MCF 10A (cell line): Measurements from ENCODE around the gene PYGL. TPM values are rescaled to one million over a fixed set of nuclear protein-coding genes. Genes with fewer than 3 reads are reported as not detected.
"Not testable (repeated sequence)": the region's sequence is repeated elsewhere in the genome, so short reads cannot be mapped to it uniquely, and the experiment has no call there.

Experiments
- BruUV-seq: library from RNA; stranded (reverse); fragments of 400-500 nt; replicated peaks from 2 replicates; lab custom pipeline; 2021; lab: Mats Ljungman, UMichigan
- CTCF ChIA-PET: fragments of 300-600 bp; sonication (Branson Sonifier 250); formaldehyde crosslinking; extraction: SDS; loops from one replicate; lab custom pipeline; 2021; ENCODE audit warnings: antibody characterized with exemption, inconsistent platforms; lab: Yijun Ruan, JAX
- POLR2A ChIA-PET: fragments of 300-600, 350-650 bp; sonication (Branson Sonifier 250); formaldehyde crosslinking; extraction: SDS; loops from one replicate; lab custom pipeline; 2020; ENCODE audit warnings: antibody characterized with exemption, inconsistent platforms; lab: Yijun Ruan, JAX
- DNase-seq: peaks from one replicate; pipeline ENCODE4 v3.0.0-alpha.2; 2018; ENCODE audit not compliant: unreplicated experiment
- H3K27ac Mint-ChIP-seq: one replicate; pipeline ENCODE4 v1.8.0; 2022; ENCODE audit warnings: mild to moderate bottlenecking, low read depth, mixed read lengths; ENCODE audit not compliant: unreplicated experiment
- H3K27me3 Mint-ChIP-seq: one replicate; pipeline ENCODE4 v1.8.0; 2022; ENCODE audit warnings: mixed read lengths; ENCODE audit not compliant: insufficient read depth, unreplicated experiment
- H3K36me3 Mint-ChIP-seq: one replicate; pipeline ENCODE4 v1.8.0; 2022; ENCODE audit warnings: mild to moderate bottlenecking, moderate library complexity, mixed read lengths; ENCODE audit not compliant: insufficient read depth, unreplicated experiment
- H3K4me1 Mint-ChIP-seq: one replicate; pipeline ENCODE4 v1.8.0; 2022; ENCODE audit warnings: mixed read lengths; ENCODE audit not compliant: insufficient read depth, unreplicated experiment
- H3K4me3 Mint-ChIP-seq: one replicate; pipeline ENCODE4 v1.8.0; 2022; ENCODE audit warnings: mild to moderate bottlenecking, moderate library complexity, mixed read lengths; ENCODE audit not compliant: unreplicated experiment
- H3K9me3 Mint-ChIP-seq: one replicate; pipeline ENCODE4 v1.8.0; 2022; ENCODE audit warnings: mixed read lengths; ENCODE audit not compliant: unreplicated experiment
- CTCF ChIP-seq: fragments of 200-600 bp; IDR thresholded peaks from one replicate; pipeline ENCODE4 v1.8.0; 2022; ENCODE audit warnings: antibody characterized with exemption, mild to moderate bottlenecking; ENCODE audit not compliant: unreplicated experiment
- intact Hi-C: fragments of 100-400 bp; cut with micrococcal nuclease; formaldehyde crosslinking; loops from 2 replicates; pipeline ENCODE4 v1.14.1; 2022
- total RNA-seq: library from RNA; stranded (reverse); gene quantifications from 2 replicates; pipeline ENCODE4 v1.2.3, GENCODE V29; 2022

PYGL gene
- total RNA-seq, 1 experiment from 2014 or later: 87.3 TPM

GRCh38 chr14:50961605-50962221 lies 17.4 kb upstream of the PYGL start:
- H3K4me3 Mint-ChIP-seq: no peak overlapping the region
- intact Hi-C loops: no loop called here
- TF ChIP-seq CTCF: no peak
- H3K9me3 Mint-ChIP-seq: no peaks in the 10 kb centered on the region
- peaks cover 21% of the 10 kb centered on the region for H3K4me1 Mint-ChIP-seq
- H3K27ac Mint-ChIP-seq: no peak overlapping the region
- ChIA-PET POLR2A (interaction anchor here (0.6 to 1.8 kb wide), 6 partner anchors 8 to 1093 kb away, joined by 3 to 5 read pairs (median 3); no protein-coding TSS in a partner anchor), CTCF (interaction anchor here (0.5 to 1.3 kb wide), 3 partner anchors 15 to 312 kb away, joined by 3 to 6 read pairs (median 5); no protein-coding TSS in a partner anchor)
- DNase-seq: peak; percentile 90
- no TSS peak for BruUV-seq
- H3K27me3 Mint-ChIP-seq: no peaks in the 10 kb centered on the region
- no peaks in the 10 kb centered on the region for H3K36me3 Mint-ChIP-seq

- POLR2A ChIA-PET: interaction anchor here (0.6 to 0.7 kb wide), 2 partner anchors 12 to 381 kb away, joined by 3 to 4 read pairs; no protein-coding TSS in a partner anchor
- CTCF ChIA-PET: interaction anchor here (0.6 to 0.9 kb wide), 4 partner anchors 12 to 1368 kb away, joined by 3 to 4 read pairs (median 4); no protein-coding TSS in a partner anchor
- Mint-ChIP-seq H3K4me3 (no peak overlapping the region), H3K27me3 (no peaks in the 10 kb centered on the region), H3K4me1 (peaks cover 33% of the 10 kb centered on the region), H3K27ac (no peak overlapping the region), H3K9me3 (no peaks in the 10 kb centered on the region), H3K36me3 (no peaks in the 10 kb centered on the region)
- intact Hi-C loops: loop anchor here (10.0 kb wide), 1 partner anchor 138 kb away; the partner anchor contains the start of gene TRIM9
- peak; percentile 66 for DNase-seq
- TF ChIP-seq CTCF: no peak
- BruUV-seq: no TSS peak
Observed at GRCh38 chr14:50957296-50957695, 13.0 kb upstream of the PYGL start.

- BruUV-seq, H3K4me3 Mint-ChIP-seq, H3K9me3 Mint-ChIP-seq, H3K27me3 Mint-ChIP-seq, DNase-seq, H3K27ac Mint-ChIP-seq, H3K36me3 Mint-ChIP-seq: not testable (repeated sequence)
- POLR2A ChIA-PET: interaction anchor here (0.6 kb wide), 1 partner anchor 782 kb away, joined by 3 read pairs; no protein-coding TSS in a partner anchor
- CTCF ChIA-PET: interaction anchor here (0.6 kb wide), 1 partner anchor 1181 kb away, joined by 3 read pairs; no protein-coding TSS in a partner anchor
- intact Hi-C loops: loop anchor here (10.0 kb wide), 1 partner anchor 138 kb away; the partner anchor contains the start of gene TRIM9
- peaks cover 27% of the 10 kb centered on the region for H3K4me1 Mint-ChIP-seq
Observed at GRCh38 chr14:50956421-50956820, 12.1 kb upstream of the PYGL start.

- Mint-ChIP-seq H3K27me3 (no peaks in the 10 kb centered on the region), H3K27ac (peak overlapping the region; percentile 97), H3K4me3 (peak overlapping the region; percentile 24), H3K9me3 (no peaks in the 10 kb centered on the region), H3K36me3 (no peaks in the 10 kb centered on the region), H3K4me1 (peaks cover 24% of the 10 kb centered on the region)
- peak; percentile 48 for TF ChIP-seq CTCF
- intact Hi-C loops: loop anchor here (1.0 to 10.0 kb wide), 4 partner anchors 9 to 825 kb away; partner anchors contain the start of gene TRIM9
- ChIA-PET CTCF (interaction anchor here (0.6 to 2.8 kb wide), 21 partner anchors 9 to 824 kb away, joined by 3 to 38 read pairs (median 4); no protein-coding TSS in a partner anchor), POLR2A (interaction anchor here (0.6 to 3.1 kb wide), 15 partner anchors 9 to 286 kb away, joined by 3 to 17 read pairs (median 4); partner anchors contain the start of genes PYGL, TMX1 and TRIM9)
- DNase-seq: peak; percentile 98
- no TSS peak for BruUV-seq
Observed at GRCh38 chr14:50955373-50956043, 11.2 kb upstream of the PYGL start.
